ENCODE measurements around the gene EIF4G1.

Gene EIF4G1

DNA sequence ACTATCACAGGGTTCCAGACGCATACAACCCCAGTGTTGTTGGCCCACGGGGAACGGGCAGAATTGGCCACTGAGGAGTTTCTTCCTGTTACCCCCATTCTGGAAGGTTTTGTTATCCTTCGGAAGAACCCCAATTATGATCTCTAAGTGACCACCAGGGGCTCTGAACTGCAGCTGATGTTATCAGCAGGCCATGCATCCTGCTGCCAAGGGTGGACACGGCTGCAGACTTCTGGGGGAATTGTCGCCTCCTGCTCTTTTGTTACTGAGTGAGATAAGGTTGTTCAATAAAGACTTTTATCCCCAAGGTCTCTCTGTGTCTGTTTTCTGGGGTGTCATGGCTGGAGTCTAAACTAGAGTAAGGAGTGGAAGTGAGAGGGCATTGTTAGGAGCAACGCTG is 5.7 kb upstream of the EIF4G1 start:
- DNase-seq = no peak

- DNase-seq = no peak
Measured at GRCh38 chr3:184311633-184312032, 2.8 kb upstream of the EIF4G1 start.

GRCh38 chr3:184314700-184315542 is 515 bp downstream of the EIF4G1 start:
- DNase-seq = peak; percentile 76 to 77

DNA sequence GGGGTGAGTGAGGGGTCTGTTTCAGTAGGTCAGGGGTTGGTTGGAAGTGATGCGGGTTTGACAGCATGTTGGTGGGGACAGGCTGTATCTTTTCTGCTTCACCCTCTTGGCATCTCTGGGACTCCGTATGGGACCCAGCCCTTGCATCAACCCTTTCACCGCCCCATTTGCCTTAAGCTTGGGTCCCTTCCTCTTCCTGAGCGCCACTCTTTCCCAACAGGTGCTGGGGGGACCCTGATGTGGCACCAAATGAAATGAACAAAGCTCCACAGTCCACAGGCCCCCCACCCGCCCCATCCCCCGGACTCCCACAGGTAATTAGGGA is 1.1 kb downstream of the EIF4G1 start:
- DNase-seq = no peak

GRCh38 chr3:184315871-184316661 is 1.7 kb downstream of the EIF4G1 start:
- DNase-seq = peak; percentile 10 to 33

GRCh38 chr3:184316792-184317191 is 2.4 kb downstream of the EIF4G1 start:
- no peak for DNase-seq

DNA sequence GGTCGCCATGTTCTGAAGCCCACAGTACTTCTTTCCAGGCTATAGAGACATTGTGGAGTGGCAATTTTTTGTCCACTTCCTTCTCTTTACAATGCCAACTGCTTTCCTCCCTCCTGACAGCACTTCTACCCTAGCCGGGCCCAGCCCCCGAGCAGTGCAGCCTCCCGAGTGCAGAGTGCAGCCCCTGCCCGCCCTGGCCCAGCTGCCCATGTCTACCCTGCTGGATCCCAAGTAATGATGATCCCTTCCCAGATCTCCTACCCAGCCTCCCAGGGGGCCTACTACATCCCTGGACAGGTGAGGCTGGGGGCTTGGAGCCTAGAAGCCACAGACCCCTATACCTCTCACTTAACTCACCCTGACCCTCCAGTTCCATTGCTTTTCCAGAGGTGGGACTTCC is 2.8 kb downstream of the EIF4G1 start:
- DNase-seq = no peak

GRCh38 chr3:184320104-184320445 is 5.7 kb downstream of the EIF4G1 start:
- DNase-seq = peak; percentile 29 to 67

DNA sequence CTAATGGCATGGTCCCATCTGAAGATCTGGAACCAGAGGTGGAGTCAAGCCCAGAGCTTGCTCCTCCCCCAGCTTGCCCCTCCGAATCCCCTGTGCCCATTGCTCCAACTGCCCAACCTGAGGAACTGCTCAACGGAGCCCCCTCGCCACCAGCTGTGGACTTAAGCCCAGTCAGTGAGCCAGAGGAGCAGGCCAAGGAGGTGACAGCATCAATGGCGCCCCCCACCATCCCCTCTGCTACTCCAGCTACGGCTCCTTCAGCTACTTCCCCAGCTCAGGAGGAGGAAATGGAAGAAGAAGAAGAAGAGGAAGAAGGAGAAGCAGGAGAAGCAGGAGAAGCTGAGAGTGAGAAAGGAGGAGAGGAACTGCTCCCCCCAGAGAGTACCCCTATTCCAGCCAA is 7.3 kb downstream of the EIF4G1 start:
- no peak for DNase-seq

GRCh38 chr3:184322731-184323487 is 8.5 kb downstream of the EIF4G1 start:
- DNase-seq = peak in 1 of 2 donors; percentile 61

GRCh38 chr3:184323696-184324095 is 9.3 kb downstream of the EIF4G1 start:
- DNase-seq = no peak

DNA sequence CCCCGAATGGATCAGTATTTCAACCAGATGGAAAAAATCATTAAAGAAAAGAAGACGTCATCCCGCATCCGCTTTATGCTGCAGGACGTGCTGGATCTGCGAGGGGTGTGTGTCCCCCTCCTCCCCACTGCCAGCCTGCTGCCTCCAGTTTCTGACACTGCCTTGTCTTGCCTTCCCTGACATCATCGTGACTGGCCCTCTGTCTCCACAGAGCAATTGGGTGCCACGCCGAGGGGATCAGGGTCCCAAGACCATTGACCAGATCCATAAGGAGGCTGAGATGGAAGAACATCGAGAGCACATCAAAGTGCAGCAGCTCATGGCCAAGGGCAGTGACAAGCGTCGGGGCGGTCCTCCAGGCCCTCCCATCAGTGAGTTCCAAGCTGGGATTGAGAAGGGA is 10.9 kb downstream of the EIF4G1 start:
- no peak for DNase-seq

DNA sequence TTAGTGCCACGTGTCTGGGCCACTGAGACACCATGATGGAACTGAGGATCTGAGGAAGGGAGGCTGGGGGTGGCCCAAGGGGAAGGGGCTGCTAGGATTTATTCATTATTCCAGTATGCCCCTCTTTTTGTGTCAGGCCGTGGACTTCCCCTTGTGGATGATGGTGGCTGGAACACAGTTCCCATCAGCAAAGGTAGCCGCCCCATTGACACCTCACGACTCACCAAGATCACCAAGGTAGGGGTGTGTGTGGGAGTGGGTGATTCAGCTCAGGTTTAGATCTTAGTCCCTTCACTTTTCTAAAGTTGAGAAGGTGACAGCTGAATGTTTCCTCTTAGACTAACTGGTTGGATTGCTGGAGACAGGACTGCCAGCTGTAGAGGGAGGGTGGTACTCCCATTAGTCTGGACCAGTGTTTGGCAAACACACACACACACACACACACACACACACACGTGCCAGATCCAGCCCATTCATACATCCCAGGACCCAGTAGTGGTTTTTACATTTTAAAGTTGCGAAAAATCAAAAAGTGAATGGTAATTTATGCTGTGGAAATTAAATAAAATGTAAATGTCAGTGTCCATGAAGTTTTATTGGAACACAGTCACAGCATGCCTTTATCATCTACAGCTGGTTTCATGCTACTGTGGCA is 11.4 kb downstream of the EIF4G1 start:
- no peak for DNase-seq

GRCh38 chr3:184327171-184327570 is 12.8 kb downstream of the EIF4G1 start:
- no peak for DNase-seq

DNA sequence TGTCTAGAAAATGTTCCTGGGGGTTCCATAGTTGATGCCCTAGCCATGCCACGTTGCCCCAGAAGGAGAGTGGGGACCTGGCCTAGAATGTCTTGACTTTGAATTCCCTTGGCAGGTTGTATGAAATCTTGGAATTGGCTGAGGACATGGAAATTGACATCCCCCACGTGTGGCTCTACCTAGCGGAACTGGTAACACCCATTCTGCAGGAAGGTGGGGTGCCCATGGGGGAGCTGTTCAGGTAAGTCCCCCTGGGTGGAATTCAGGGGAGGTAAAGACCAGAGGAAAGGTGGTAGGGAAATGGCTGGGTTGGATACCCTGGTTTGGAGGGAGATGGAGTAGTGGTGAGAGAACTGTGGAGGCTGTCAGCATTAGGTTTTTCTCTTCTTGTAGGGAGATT is 14.1 kb downstream of the EIF4G1 start:
- no peak for DNase-seq

DNA sequence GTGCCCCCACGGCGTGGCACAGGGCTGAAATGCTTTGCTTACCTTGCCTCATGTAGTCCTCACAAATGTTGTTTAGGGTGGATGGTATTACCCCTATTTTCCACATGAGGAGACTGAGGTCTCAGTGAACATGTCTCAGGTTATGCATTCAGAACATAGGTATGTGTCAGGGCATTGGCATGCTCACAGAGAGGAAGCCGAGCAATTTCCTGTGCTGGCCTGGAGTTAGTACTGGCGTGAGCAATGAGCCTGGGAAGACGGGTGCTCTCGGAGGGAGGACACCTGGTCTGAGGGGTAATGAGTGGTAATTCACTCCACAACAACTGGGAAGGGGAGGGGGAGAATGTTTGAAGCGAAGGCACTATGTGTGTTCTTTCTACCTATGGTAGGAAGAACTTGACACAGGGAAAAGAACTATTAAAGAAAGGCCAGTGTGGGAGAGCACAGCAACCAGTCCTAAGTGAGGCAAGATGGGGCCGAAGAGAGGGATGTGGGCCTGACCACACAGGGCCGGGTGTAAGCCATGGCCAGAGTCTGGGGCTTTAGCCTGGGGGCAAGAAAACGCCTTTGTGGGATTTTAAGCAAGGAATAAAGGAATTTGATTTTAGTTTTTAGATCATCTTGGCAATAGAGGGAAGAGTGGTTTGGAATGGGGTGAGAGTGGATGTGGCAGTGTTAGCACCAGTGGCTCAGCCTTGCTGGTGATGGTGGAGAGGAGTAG is 18.1 kb downstream of the EIF4G1 start:
- no peak for DNase-seq

DNA sequence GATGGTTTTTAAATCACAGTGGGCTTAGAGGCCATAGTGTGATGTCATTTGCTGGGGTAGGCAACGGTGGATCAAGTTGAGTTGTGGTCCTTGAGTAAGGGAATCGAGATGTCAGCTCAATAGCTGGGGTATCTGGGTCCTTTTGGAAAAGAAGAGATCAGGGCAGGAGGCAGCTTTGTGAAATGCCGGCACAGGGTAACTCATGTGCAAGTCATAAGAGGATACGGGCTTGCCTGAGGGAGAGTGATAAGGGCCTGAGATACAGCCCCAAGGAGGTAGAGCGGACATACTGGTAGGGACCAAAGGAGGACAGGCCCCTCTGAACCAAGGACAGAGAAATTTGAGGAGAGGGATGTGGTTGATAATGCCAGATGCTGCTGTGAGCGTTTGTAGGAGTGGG is 18.8 kb downstream of the EIF4G1 start:
- no peak for DNase-seq

DNA sequence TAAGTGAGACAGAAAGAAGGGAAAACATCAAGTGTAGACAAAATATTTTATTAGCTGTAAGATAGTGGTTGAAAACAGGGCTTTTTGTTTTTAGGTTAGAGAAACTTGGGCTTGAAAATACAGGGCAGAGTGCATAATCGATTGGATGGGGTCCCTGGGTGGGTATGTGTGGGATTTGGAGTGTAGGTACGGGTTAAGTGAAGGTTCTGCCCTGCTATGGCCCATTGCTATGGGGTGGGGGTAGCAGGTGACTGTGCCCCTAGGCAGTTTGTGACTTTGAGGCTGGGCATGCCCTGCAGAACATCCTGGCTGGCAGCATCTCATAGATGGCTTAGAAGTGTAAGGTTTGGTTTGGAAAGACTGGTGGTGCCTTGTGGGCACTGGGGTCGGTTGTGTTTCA is 19.3 kb downstream of the EIF4G1 start:
- DNase-seq = no peak

- peak; percentile 34 to 39 for DNase-seq
Measured at GRCh38 chr3:184334470-184335158, 20.2 kb downstream of the EIF4G1 start.

DNA sequence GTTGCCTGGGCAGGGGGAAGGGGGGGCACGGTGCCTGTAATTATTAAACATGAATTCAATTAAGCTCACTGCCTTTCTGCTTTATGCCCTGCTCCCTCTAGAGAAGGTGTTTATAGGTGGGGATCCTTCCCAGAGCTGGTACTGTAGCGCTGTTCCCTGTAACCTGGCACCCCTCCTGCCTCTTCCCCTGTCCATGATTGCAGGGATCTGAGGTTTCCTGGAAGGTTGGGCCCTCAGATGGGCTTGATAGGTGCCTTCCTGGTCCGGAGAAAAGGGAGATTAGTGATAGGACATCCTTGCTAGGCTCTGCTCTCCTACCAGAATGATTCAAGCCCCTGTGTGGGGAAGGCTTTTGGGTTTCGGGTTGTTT is 20.9 kb downstream of the EIF4G1 start:
- DNase-seq = no peak

DNA sequence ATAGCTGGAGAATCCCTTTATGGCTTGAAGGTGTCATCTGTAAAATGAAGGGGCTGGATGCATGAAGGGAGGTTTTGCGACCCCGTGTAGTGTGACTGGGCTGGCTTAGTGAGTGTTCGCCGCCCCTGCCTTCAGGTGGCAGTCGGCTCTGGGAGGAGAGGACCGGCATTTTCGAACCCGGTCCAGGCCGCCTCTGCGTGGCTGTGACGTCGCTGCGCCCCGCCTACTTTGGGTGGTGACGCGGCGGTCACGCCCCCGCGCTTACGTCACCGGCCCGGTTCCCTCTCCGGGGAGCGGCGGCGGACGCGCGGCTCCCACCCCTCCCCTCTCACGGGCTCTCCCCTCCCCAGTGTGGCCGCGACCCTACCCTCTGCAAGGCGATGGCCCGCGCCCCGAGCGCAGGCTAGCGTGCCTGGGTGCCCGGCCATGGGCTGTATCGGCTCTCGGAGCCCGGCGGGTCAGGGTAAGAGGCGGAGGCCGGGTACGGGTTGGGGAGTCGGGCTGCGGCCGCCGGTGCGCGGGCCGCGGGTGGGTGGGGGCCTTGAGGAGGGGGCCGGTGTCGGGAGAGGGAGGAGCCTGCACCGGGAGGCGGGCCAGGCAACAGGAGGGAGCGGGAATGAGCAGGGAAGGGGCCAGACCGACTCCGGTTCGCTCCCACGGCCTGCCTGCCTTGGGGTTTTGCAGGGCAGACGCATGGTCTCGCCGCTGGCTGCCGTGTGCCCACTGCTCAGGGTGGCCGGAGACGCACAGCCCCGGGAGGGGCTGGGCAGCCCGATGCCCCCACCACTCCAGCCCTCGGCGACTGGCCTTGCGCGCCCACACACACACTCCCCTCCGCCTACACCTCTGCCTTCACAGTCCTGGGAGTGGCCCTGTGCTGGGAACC is 21.5 kb downstream of the EIF4G1 start:
- peak; percentile 89 to 91 for DNase-seq
